OCI-LY1 (cell line): ENCODE results near the gene CHMP4B.

Experiments
- H2AFZ ChIP-seq: fragments of 200-600 bp; sonication (generic), shearing (Covaris generic); 2 replicates; pipeline ENCODE4 v1.6.0; 2014; ENCODE audit warnings: antibody characterized with exemption, mild to moderate bottlenecking, low read length
- H3F3A ChIP-seq: fragments of 200-600 bp; sonication (generic), shearing (Covaris generic); 2 replicates; pipeline ENCODE4 v1.6.0; 2014; ENCODE audit warnings: mild to moderate bottlenecking, antibody characterized with exemption, low read length, moderate library complexity; ENCODE audit not compliant: insufficient read depth
- H3K27ac ChIP-seq: fragments of 200-600 bp; sonication (generic); 2 replicates; pipeline ENCODE4 v1.5.1; 2014; ENCODE audit warnings: low read length, mixed run types, mild to moderate bottlenecking, low read depth; ENCODE audit not compliant: poor library complexity, severe bottlenecking
- H3K27me3 ChIP-seq: fragments of 200-600 bp; sonication (generic); 2 replicates; pipeline ENCODE4 v1.6.0; 2014; ENCODE audit warnings: antibody characterized with exemption, mild to moderate bottlenecking, low read length, moderate library complexity; ENCODE audit not compliant: insufficient read depth
- H3K36me3 ChIP-seq: fragments of 200-600 bp; sonication (generic); 2 replicates; pipeline ENCODE4 v1.6.1; 2014; ENCODE audit warnings: mild to moderate bottlenecking, antibody characterized with exemption, low read length, moderate library complexity, mixed read lengths; ENCODE audit not compliant: insufficient read depth
- H3K4me1 ChIP-seq: fragments of 200-600 bp; sonication (generic); 2 replicates; pipeline ENCODE4 v1.5.1; 2014; ENCODE audit warnings: mild to moderate bottlenecking, low read length, moderate library complexity; ENCODE audit not compliant: insufficient read depth, severe bottlenecking
- H3K4me2 ChIP-seq: fragments of 200-600 bp; sonication (generic), shearing (Covaris generic); 2 replicates; pipeline ENCODE4 v1.6.1; 2014; ENCODE audit warnings: low read length
- H3K4me3 ChIP-seq: fragments of 200-600 bp; sonication (generic); 2 replicates; pipeline ENCODE4 v1.5.1; 2014; ENCODE audit warnings: low read length, low read depth, mild to moderate bottlenecking, mixed read lengths; ENCODE audit not compliant: poor library complexity, severe bottlenecking
- H3K79me2 ChIP-seq: fragments of 200-600 bp; shearing (Covaris generic); 2 replicates; pipeline ENCODE4 v1.6.1; 2016; ENCODE audit warnings: mixed run types, low read length, mixed read lengths; ENCODE audit not compliant: insufficient read depth
- H3K9ac ChIP-seq: fragments of 200-600 bp; sonication (generic), shearing (Covaris generic); 2 replicates; pipeline ENCODE4 v1.6.1; 2014; ENCODE audit warnings: mild to moderate bottlenecking, low read length, mixed read lengths
- H3K9me2 ChIP-seq: fragments of 200-600 bp; sonication (generic), shearing (Covaris generic); 2 replicates; pipeline ENCODE4 v1.6.1; 2014; ENCODE audit warnings: low read depth, mild to moderate bottlenecking, low read length, mixed read lengths
- H3K9me3 ChIP-seq: fragments of 200-600 bp; shearing (Covaris generic); 2 replicates; pipeline ENCODE4 v1.6.1; 2014; ENCODE audit warnings: low read length, mixed read lengths
- H4K20me1 ChIP-seq: fragments of 200-600 bp; sonication (generic), shearing (Covaris generic); 2 replicates; pipeline ENCODE4 v1.6.0; 2016; ENCODE audit warnings: mild to moderate bottlenecking, low read length; ENCODE audit not compliant: insufficient read depth
- CTCF ChIP-seq: fragments of 200-600 bp; sonication (generic), shearing (Covaris generic); IDR thresholded peaks from 2 replicates; pipeline ENCODE4 v1.5.1; 2017; ENCODE audit warnings: mild to moderate bottlenecking, antibody characterized with exemption, low read length, moderate library complexity, mixed read lengths
- EZH2 ChIP-seq: fragments of 200-600 bp; sonication (generic), shearing (Covaris generic); IDR thresholded peaks from 2 replicates; pipeline ENCODE4 v1.8.0; 2017; ENCODE audit warnings: borderline replicate concordance, mixed run types, mild to moderate bottlenecking, antibody characterized with exemption, low read length, moderate library complexity, mixed read lengths

CHMP4B gene

GRCh38 chr20:33863440-33864323 is 52.5 kb downstream of the CHMP4B start:
- H3K27me3 ChIP-seq: no peaks in the 10 kb centered on the region
- H3K4me2 ChIP-seq: no peak overlapping the region
- H3K4me3 ChIP-seq: no peak overlapping the region
- H3K4me1 ChIP-seq: peaks cover 30% of the 10 kb centered on the region
- no peaks in the 10 kb centered on the region for H3K9me2 ChIP-seq
- no peaks in the 10 kb centered on the region for H4K20me1 ChIP-seq
- no peaks in the 10 kb centered on the region for H3F3A ChIP-seq
- no peaks in the 10 kb centered on the region for H3K9me3 ChIP-seq
- TF ChIP-seq CTCF (no peak), EZH2 (no peak)
- no peak overlapping the region for H2AFZ ChIP-seq
- H3K27ac ChIP-seq: no peak overlapping the region
- H3K9ac ChIP-seq: no peak overlapping the region
- H3K36me3 ChIP-seq: no peaks in the 10 kb centered on the region
- no peaks in the 10 kb centered on the region for H3K79me2 ChIP-seq

- Histone ChIP-seq H3K27ac (no peak overlapping the region), H3K79me2 (no peaks in the 10 kb centered on the region), H3K27me3 (no peaks in the 10 kb centered on the region), H3F3A (no peaks in the 10 kb centered on the region), H3K9ac (no peak overlapping the region), H3K9me3 (no peaks in the 10 kb centered on the region), H3K36me3 (no peaks in the 10 kb centered on the region), H3K9me2 (no peaks in the 10 kb centered on the region), H4K20me1 (no peaks in the 10 kb centered on the region), H3K4me1 (peaks cover 22% of the 10 kb centered on the region), H3K4me3 (no peak overlapping the region), H2AFZ (no peak overlapping the region), H3K4me2 (no peak overlapping the region)
- TF ChIP-seq EZH2 (no peak), CTCF (no peak)
These were observed 53.3 kb downstream of the CHMP4B start for GRCh38 chr20:33864324-33864963.

- Histone ChIP-seq H3K27ac (no peak overlapping the region), H3K4me1 (peaks cover 20% of the 10 kb centered on the region), H2AFZ (no peak overlapping the region), H3K9me2 (no peaks in the 10 kb centered on the region), H3K79me2 (no peaks in the 10 kb centered on the region), H3K36me3 (no peaks in the 10 kb centered on the region), H3K27me3 (no peaks in the 10 kb centered on the region), H3K4me3 (no peak overlapping the region), H3K9ac (no peak overlapping the region), H3K4me2 (no peak overlapping the region), H3K9me3 (no peaks in the 10 kb centered on the region), H3F3A (no peaks in the 10 kb centered on the region), H4K20me1 (no peaks in the 10 kb centered on the region)
- no peak for TF ChIP-seq CTCF
- TF ChIP-seq EZH2: no peak
These were observed 54.7 kb downstream of the CHMP4B start for GRCh38 chr20:33865761-33866370.
